Hepatocyte (in vitro differentiated cells): Measurements from ENCODE around the gene C2CD4A. TPM values are rescaled to one million over a fixed set of nuclear protein-coding genes. Genes with fewer than 3 reads are reported as not detected.

ENCODE experiments used
- DNase-seq: peaks from one replicate; pipeline ENCODE4 v3.0.0-alpha.2; 2016; ENCODE audit warnings: low spot score
- H2AFZ ChIP-seq: fragments of 200-600 bp; sonication (generic); 2 replicates; pipeline ENCODE4 v1.6.0; 2016; ENCODE audit warnings: antibody characterized with exemption, mild to moderate bottlenecking
- H3K27ac ChIP-seq: fragments of 200-600 bp; sonication (generic); 2 replicates; pipeline ENCODE4 v1.5.1; 2016; ENCODE audit warnings: mild to moderate bottlenecking
- H3K27me3 ChIP-seq: fragments of 200-600 bp; sonication (generic); 2 replicates; pipeline ENCODE4 v1.6.1; 2016
- H3K36me3 ChIP-seq: fragments of 200-600 bp; sonication (generic); replicated peaks from 2 replicates; pipeline ENCODE4 v1.5.1; 2016; ENCODE audit warnings: low read depth; ENCODE audit not compliant: insufficient read depth
- H3K4me1 ChIP-seq: fragments of 200-600 bp; sonication (generic); 2 replicates; pipeline ENCODE4 v1.5.1; 2016; ENCODE audit warnings: mild to moderate bottlenecking, moderate library complexity; ENCODE audit not compliant: insufficient read depth
- H3K4me2 ChIP-seq: fragments of 200-600 bp; sonication (generic); 2 replicates; pipeline ENCODE4 v1.6.0; 2016
- H3K4me3 ChIP-seq: fragments of 200-600 bp; sonication (generic); 2 replicates; pipeline ENCODE4 v1.5.1; 2016; ENCODE audit warnings: mild to moderate bottlenecking
- H3K79me2 ChIP-seq: fragments of 200-600 bp; sonication (generic); 2 replicates; pipeline ENCODE4 v1.6.0; 2017; ENCODE audit warnings: mild to moderate bottlenecking
- H3K9me2 ChIP-seq: fragments of 200-600 bp; sonication (generic); replicated peaks from 2 replicates; pipeline ENCODE4 v1.6.0; 2017; ENCODE audit warnings: mild to moderate bottlenecking; ENCODE audit not compliant: insufficient read depth
- H3K9me3 ChIP-seq: fragments of 200-600 bp; sonication (generic); 2 replicates; pipeline ENCODE4 v1.5.1; 2016; ENCODE audit warnings: low read depth, mild to moderate bottlenecking
- H4K20me1 ChIP-seq: fragments of 200-600 bp; sonication (generic); 2 replicates; pipeline ENCODE4 v1.6.0; 2016; ENCODE audit warnings: mild to moderate bottlenecking; ENCODE audit not compliant: insufficient read depth, poor library complexity, severe bottlenecking
- EZH2 ChIP-seq: fragments of 200-600 bp; sonication (generic); IDR thresholded peaks from 2 replicates; pipeline ENCODE4 v1.6.1; 2016; ENCODE audit warnings: antibody characterized with exemption, mild to moderate bottlenecking, borderline replicate concordance
- EZH2phosphoT487 ChIP-seq: fragments of 200-600 bp; sonication (generic); IDR thresholded peaks from one replicate; pipeline ENCODE4 v1.6.1; 2018; ENCODE audit warnings: antibody characterized with exemption, mild to moderate bottlenecking, low read depth, moderate library complexity; ENCODE audit not compliant: unreplicated experiment, severe bottlenecking
- WGBS: methylation state at CpG from one replicate; pipeline ENCODE4 v1.1.6; 2016; ENCODE audit warnings: low lambda C conversion rate; ENCODE audit errors: missing lambda C conversion rate; 5-methylcytosine and 5-hydroxymethylcytosine counted together
- polyA plus RNA-seq: library from polyadenylated mRNA; unstranded; fragments of >200 nt; fragmentation: Nextera tagmentation; extraction: Ambion mirVana; gene quantifications from 2 replicates; pipeline ENCODE4 v1.2.1, GENCODE V29; 2016
- total RNA-seq: library from RNA; depleted of rRNA; stranded (reverse); fragments of >200 nt; gene quantifications from 2 replicates; pipeline ENCODE4 v1.2.3, GENCODE V29; 2014
- TF ChIP-seq, protein P1 (sequence below): fragments of 200-600 bp; sonication (generic); IDR thresholded peaks from 2 replicates; pipeline ENCODE4 v1.5.1; 2016; ENCODE audit warnings: antibody characterized with exemption, mild to moderate bottlenecking; ENCODE audit not compliant: poor library complexity

C2CD4A gene
- total and polyA plus RNA-seq, 2 experiments from 2014 or later: 0.13 to 0.60 TPM

GRCh38 chr15:62068810-62069167, 2.0 kb downstream of the C2CD4A start:
- Histone ChIP-seq H3K4me3 (peak overlapping the region; percentile 40), H3K36me3 (no peaks in the 10 kb centered on the region), H2AFZ (peak overlapping the region; percentile 51), H3K9me2 (no peaks in the 10 kb centered on the region), H3K27ac (no peak overlapping the region), H3K9me3 (no peaks in the 10 kb centered on the region), H3K27me3 (peaks cover 37% of the 10 kb centered on the region), H4K20me1 (no peaks in the 10 kb centered on the region), H3K4me1 (peaks cover 12% of the 10 kb centered on the region), H3K4me2 (peak overlapping the region; percentile 83), H3K79me2 (no peaks in the 10 kb centered on the region)
- DNase-seq: no peak
- no peak for TF ChIP-seq EZH2phosphoT487
- TF ChIP-seq EZH2: no peak
- TF ChIP-seq, protein P1, sequence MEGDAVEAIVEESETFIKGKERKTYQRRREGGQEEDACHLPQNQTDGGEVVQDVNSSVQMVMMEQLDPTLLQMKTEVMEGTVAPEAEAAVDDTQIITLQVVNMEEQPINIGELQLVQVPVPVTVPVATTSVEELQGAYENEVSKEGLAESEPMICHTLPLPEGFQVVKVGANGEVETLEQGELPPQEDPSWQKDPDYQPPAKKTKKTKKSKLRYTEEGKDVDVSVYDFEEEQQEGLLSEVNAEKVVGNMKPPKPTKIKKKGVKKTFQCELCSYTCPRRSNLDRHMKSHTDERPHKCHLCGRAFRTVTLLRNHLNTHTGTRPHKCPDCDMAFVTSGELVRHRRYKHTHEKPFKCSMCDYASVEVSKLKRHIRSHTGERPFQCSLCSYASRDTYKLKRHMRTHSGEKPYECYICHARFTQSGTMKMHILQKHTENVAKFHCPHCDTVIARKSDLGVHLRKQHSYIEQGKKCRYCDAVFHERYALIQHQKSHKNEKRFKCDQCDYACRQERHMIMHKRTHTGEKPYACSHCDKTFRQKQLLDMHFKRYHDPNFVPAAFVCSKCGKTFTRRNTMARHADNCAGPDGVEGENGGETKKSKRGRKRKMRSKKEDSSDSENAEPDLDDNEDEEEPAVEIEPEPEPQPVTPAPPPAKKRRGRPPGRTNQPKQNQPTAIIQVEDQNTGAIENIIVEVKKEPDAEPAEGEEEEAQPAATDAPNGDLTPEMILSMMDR: no peak
- WGBS: 66% methylated on average over 4 of the region's 4 CpGs

GRCh38 chr15:62069551-62069950, 2.8 kb downstream of the C2CD4A start:
- H3K79me2 ChIP-seq: no peaks in the 10 kb centered on the region
- no peaks in the 10 kb centered on the region for H4K20me1 ChIP-seq
- DNase-seq: no peak
- WGBS: 85% methylated on average over 5 of the region's 5 CpGs
- no peak overlapping the region for H3K4me2 ChIP-seq
- H3K9me2 ChIP-seq: no peaks in the 10 kb centered on the region
- H3K27me3 ChIP-seq: peaks cover 37% of the 10 kb centered on the region
- H2AFZ ChIP-seq: no peak overlapping the region
- H3K4me3 ChIP-seq: no peak overlapping the region
- TF ChIP-seq, protein P1: no peak
- no peak for TF ChIP-seq EZH2phosphoT487
- no peak for TF ChIP-seq EZH2
- no peaks in the 10 kb centered on the region for H3K36me3 ChIP-seq
- no peak overlapping the region for H3K27ac ChIP-seq
- peaks cover 12% of the 10 kb centered on the region for H3K4me1 ChIP-seq
- H3K9me3 ChIP-seq: no peaks in the 10 kb centered on the region

DNA sequence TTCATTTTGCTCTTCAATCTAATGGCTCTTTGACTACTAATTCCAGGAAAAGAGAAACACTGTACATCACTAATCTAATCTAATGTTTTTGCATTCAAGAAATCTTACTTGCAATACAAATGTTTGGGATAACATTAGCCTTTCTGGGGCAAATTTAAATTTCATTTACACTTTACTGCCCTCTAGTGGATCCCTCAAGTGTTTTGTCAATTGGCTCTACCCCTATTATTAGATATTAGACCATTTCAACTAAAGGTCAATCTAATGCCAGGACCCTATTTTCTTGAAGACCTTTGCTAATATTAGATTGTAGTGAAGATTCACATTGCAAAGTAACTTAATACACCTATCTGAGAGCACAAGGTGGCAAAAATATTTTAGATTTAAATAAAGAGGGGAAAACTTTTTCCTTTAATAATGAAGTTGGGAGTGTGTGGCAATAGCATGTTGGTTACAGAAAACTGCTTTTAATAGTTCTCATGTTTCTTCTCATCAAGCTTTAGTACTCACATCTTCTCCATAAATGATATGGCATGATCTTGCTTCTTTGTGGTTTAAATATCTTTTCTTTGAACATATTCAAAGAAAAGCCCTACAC, 5.0 kb downstream of the C2CD4A start:
- no peak overlapping the region for H3K27ac ChIP-seq

More for the DNA sequence above, 5.0 kb downstream of the C2CD4A start:
- DNase-seq: peak; percentile 59
- Histone ChIP-seq H3K9me3 (no peaks in the 10 kb centered on the region), H3K79me2 (no peaks in the 10 kb centered on the region), H3K4me2 (no peak overlapping the region), H3K36me3 (no peaks in the 10 kb centered on the region), H4K20me1 (no peaks in the 10 kb centered on the region), H3K27me3 (peaks cover 23% of the 10 kb centered on the region), H3K9me2 (no peaks in the 10 kb centered on the region), H2AFZ (no peak overlapping the region), H3K4me1 (peaks cover 7% of the 10 kb centered on the region), H3K4me3 (no peak overlapping the region)
- TF ChIP-seq, protein P1: peak; percentile 69
- TF ChIP-seq EZH2phosphoT487 (no peak), EZH2 (no peak)
